HepG2 (cell line): ENCODE measurements around the gene CCDC69. TPM values are rescaled to one million over a fixed set of nuclear protein-coding genes. Genes with fewer than 3 reads are reported as not detected.

Experiments used
- ATAC-seq: fragments of 200-7000 bp; cut with Tn5 transposase; 3 replicates; pipeline ENCODE4 v1.9.1; 2020; ENCODE audit warnings: mild to moderate bottlenecking, moderate library complexity
- BruUV-seq: library from RNA; stranded (reverse); fragments of 400-500 nt; replicated peaks from 2 replicates; lab custom pipeline; 2021; lab: Mats Ljungman, UMichigan
- CTCF ChIA-PET: fragments of 300-600 bp; formaldehyde crosslinking; extraction: SDS; loops from one replicate; lab custom pipeline; 2021; ENCODE audit warnings: low total read pairs, inconsistent platforms, low intra/inter-chr PET ratio; lab: Yijun Ruan, JAX
- POLR2A ChIA-PET: fragments of 350-600 bp; sonication (Branson Sonifier 250); formaldehyde crosslinking; loops from one replicate; lab custom pipeline; 2020; ENCODE audit warnings: antibody characterized with exemption, inconsistent platforms; lab: Yijun Ruan, JAX
- DNase-seq: peaks from one replicate; pipeline ENCODE4 v3.0.0-alpha.2; 2015; ENCODE audit warnings: low spot score
- FAIRE-seq: peaks from 3 replicates; lab custom pipeline; 2011; peaks lifted over from hg19 to GRCh38; lab: Jason Lieb, UNC
- H2AFZ ChIP-seq: one replicate; pipeline ENCODE4 v1.6.1; 2011; ENCODE audit warnings: low read length, inconsistent platforms
- H3K27ac ChIP-seq: fragments of 300-600 bp; 3 replicates; pipeline ENCODE4 v1.8.0; 2011; ENCODE audit warnings: mixed run types, mild to moderate bottlenecking, mixed read lengths, low read length, inconsistent platforms; ENCODE audit not compliant: insufficient read depth; ENCODE audit errors: extremely low read length
- H3K27me3 ChIP-seq, 2 experiments: fragments of 200-600 bp in 1 of 2; 2 replicates in 1 of 2; 3 replicates in 1 of 2; pipeline versions ENCODE4 v1.6.0 to v1.8.0; 2011; ENCODE audit warnings: low read length in 2 of 2, mild to moderate bottlenecking in 2 of 2, moderate library complexity in 2 of 2, inconsistent platforms in 1 of 2; ENCODE audit not compliant: insufficient read depth in 2 of 2, control insufficient read depth in 1 of 2
- H3K36me3 ChIP-seq, 2 experiments: fragments of 200-600 bp in 1 of 2; replicated peaks in 1 of 2; 2 replicates in 1 of 2; 3 replicates in 1 of 2; pipeline versions ENCODE4 v1.5.1 to v1.8.0; 2011; ENCODE audit warnings: low read length in 2 of 2, inconsistent platforms in 1 of 2; ENCODE audit not compliant: insufficient read depth in 2 of 2, control insufficient read depth in 1 of 2
- H3K4me1 ChIP-seq: 2 replicates; pipeline ENCODE4 v1.5.1; 2012; ENCODE audit warnings: low read length, inconsistent platforms; ENCODE audit not compliant: insufficient read depth
- H3K4me2 ChIP-seq: 2 replicates; pipeline ENCODE4 v1.6.0; 2011; ENCODE audit warnings: low read depth, low read length, inconsistent platforms
- H3K4me3 ChIP-seq, 3 experiments: fragments of 200-600 bp in 1 of 3; sonication (generic), shearing (Covaris generic) in 1 of 3; replicated peaks in 1 of 3; 2 replicates each; pipeline ENCODE4 v1.5.1; 2011 to 2016; ENCODE audit warnings: low read length in 3 of 3, inconsistent platforms in 2 of 3, low read depth in 2 of 3, mild to moderate bottlenecking in 2 of 3, control low read depth in 1 of 3, mixed read lengths in 1 of 3; ENCODE audit not compliant: insufficient read depth in 1 of 3
- H3K79me2 ChIP-seq: one replicate; pipeline ENCODE4 v1.6.1; 2011; ENCODE audit warnings: low read length, inconsistent platforms; ENCODE audit not compliant: insufficient read depth
- H3K9ac ChIP-seq: 2 replicates; pipeline ENCODE4 v1.6.0; 2011; ENCODE audit warnings: mild to moderate bottlenecking, low read depth, low read length, inconsistent platforms; ENCODE audit not compliant: insufficient read depth
- H3K9me3 ChIP-seq: 2 replicates; pipeline ENCODE4 v1.5.1; 2012; ENCODE audit warnings: mild to moderate bottlenecking, low read length
- H4K20me1 ChIP-seq: 2 replicates; pipeline ENCODE4 v1.6.0; 2011; ENCODE audit warnings: inconsistent platforms, mild to moderate bottlenecking, low read length, moderate library complexity; ENCODE audit not compliant: insufficient read depth
- BHLHE40 ChIP-seq: IDR thresholded peaks from 2 replicates; pipeline ENCODE4 v1.6.1; 2011; ENCODE audit warnings: low read length, improper control_type of control experiment
- TGIF2 ChIP-seq: IDR thresholded peaks from 2 replicates; pipeline ENCODE4 v1.6.1; 2016; ENCODE audit warnings: control low read depth, missing compliant biosample characterization
- ZNF687 ChIP-seq: sonication (generic); formaldehyde crosslinking; IDR thresholded peaks from 2 replicates; pipeline ENCODE4 v1.5.1; 2020; ENCODE audit warnings: mild to moderate bottlenecking, missing genetic modification reagents, moderate library complexity
- WGBS: methylation state at CpG from one replicate; pipeline ENCODE4 v1.1.6; 2017; ENCODE audit warnings: low lambda C conversion rate; 5-methylcytosine and 5-hydroxymethylcytosine counted together
- in situ Hi-C: cut with HindIII; loops from 2 replicates; pipeline ENCODE4 v1.10.0; 2017; ENCODE audit warnings: low pct_unique_long_range_greater_than_20kb; ENCODE audit not compliant: extremely low pct_ligation_motif_present
- intact Hi-C: fragments of 100-400 bp; cut with micrococcal nuclease; formaldehyde crosslinking; loops from one replicate; pipeline ENCODE4 v1.10.0; 2022; ENCODE audit not compliant: unreplicated experiment
- polyA plus RNA-seq, 8 experiments: library from polyadenylated mRNA; depleted of rRNA in 3 of 8; stranded (reverse) in 7 of 8; unstranded in 1 of 8; fragments of >200 nt; fragmentation: Illumina TruSeq in 4 of 8; extraction: Trizol in 4 of 8; gene quantifications; 2 replicates each; pipeline versions ENCODE4 v1.2.1 to v1.2.3, GENCODE V29; 2011 to 2016; ENCODE audit warnings: low read depth in 4 of 8, missing spikeins in 1 of 8, mixed read lengths in 1 of 8; ENCODE audit not compliant: insufficient read depth in 1 of 8
- total RNA-seq, 5 experiments: library from RNA; depleted of rRNA; stranded (reverse); fragments of >200 nt; fragmentation: Illumina TruSeq; extraction: Trizol; gene quantifications; 2 replicates each; pipeline ENCODE4 v1.2.3, GENCODE V29; 2016; ENCODE audit warnings: low read depth in 1 of 5
- TF ChIP-seq, protein P1 (sequence below): sonication (generic); formaldehyde crosslinking; IDR thresholded peaks from 2 replicates; pipeline ENCODE4 v1.4.0; 2020; ENCODE audit warnings: missing genetic modification reagents

CCDC69 gene
- total and polyA plus RNA-seq, 2 of the 13 experiments (the other 11 are each of a cell fraction or from before 2014, with no cell fraction given), result 12.2 to 45.2 TPM

DNA sequence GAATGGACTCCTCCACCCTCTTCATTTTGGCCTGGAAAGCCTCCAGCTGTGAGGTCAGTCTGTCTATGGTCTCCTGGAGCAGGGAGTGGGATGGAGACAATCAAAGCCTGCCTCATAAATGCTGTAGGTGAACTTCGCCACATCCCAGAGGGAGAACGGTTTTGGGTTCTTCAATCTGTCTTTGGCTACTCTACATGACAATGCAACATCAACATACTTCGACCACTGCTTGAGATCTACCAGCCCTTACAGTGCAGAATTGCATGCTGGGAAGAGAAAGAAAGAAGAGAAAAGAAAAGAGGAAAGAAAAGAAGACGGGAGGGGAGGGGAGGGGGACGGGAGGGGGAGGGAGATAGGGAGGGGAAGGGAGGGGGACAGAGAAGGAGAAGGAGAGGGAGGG lies 37.8 kb downstream of the CCDC69 start:
- 72% methylated on average over 5 of the region's 5 CpGs for WGBS
- Histone ChIP-seq H3K9ac (no peak overlapping the region), H3K9me3 (no peaks in the 10 kb centered on the region), H2AFZ (no peak overlapping the region), H4K20me1 (no peaks in the 10 kb centered on the region; the same call in 1 of the 2 replicates), H3K27ac (no peak overlapping the region), H3K4me1 (no peaks in the 10 kb centered on the region), H3K79me2 (no peaks in the 10 kb centered on the region), H3K4me3 (no peak overlapping the region), H3K4me2 (no peak overlapping the region), H3K27me3 (no peaks in the 10 kb centered on the region), H3K36me3 (peaks cover 0 to 7% of the 10 kb centered on the region in 2 experiments; a peak in 1 of 5 replicates)
- ATAC-seq (no peak), FAIRE-seq (no peak), DNase-seq (no peak)
- TF ChIP-seq, protein P1, sequence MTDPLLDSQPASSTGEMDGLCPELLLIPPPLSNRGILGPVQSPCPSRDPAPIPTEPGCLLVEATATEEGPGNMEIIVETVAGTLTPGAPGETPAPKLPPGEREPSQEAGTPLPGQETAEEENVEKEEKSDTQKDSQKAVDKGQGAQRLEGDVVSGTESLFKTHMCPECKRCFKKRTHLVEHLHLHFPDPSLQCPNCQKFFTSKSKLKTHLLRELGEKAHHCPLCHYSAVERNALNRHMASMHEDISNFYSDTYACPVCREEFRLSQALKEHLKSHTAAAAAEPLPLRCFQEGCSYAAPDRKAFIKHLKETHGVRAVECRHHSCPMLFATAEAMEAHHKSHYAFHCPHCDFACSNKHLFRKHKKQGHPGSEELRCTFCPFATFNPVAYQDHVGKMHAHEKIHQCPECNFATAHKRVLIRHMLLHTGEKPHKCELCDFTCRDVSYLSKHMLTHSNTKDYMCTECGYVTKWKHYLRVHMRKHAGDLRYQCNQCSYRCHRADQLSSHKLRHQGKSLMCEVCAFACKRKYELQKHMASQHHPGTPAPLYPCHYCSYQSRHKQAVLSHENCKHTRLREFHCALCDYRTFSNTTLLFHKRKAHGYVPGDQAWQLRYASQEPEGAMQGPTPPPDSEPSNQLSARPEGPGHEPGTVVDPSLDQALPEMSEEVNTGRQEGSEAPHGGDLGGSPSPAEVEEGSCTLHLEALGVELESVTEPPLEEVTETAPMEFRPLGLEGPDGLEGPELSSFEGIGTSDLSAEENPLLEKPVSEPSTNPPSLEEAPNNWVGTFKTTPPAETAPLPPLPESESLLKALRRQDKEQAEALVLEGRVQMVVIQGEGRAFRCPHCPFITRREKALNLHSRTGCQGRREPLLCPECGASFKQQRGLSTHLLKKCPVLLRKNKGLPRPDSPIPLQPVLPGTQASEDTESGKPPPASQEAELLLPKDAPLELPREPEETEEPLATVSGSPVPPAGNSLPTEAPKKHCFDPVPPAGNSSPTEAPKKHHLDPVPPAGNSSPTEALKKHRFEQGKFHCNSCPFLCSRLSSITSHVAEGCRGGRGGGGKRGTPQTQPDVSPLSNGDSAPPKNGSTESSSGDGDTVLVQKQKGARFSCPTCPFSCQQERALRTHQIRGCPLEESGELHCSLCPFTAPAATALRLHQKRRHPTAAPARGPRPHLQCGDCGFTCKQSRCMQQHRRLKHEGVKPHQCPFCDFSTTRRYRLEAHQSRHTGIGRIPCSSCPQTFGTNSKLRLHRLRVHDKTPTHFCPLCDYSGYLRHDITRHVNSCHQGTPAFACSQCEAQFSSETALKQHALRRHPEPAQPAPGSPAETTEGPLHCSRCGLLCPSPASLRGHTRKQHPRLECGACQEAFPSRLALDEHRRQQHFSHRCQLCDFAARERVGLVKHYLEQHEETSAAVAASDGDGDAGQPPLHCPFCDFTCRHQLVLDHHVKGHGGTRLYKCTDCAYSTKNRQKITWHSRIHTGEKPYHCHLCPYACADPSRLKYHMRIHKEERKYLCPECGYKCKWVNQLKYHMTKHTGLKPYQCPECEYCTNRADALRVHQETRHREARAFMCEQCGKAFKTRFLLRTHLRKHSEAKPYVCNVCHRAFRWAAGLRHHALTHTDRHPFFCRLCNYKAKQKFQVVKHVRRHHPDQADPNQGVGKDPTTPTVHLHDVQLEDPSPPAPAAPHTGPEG (CRISPR knock-in tag), result no peak
- TF ChIP-seq ZNF687 (CRISPR knock-in tag) (no peak), TGIF2 (CRISPR knock-in tag) (no peak), BHLHE40 (no peak)
- CTCF ChIA-PET, result no interaction called here
- intact Hi-C loops (no loop called here), in situ Hi-C loops (no loop called here)
- no TSS peak for BruUV-seq
- POLR2A ChIA-PET, result no interaction called here
